ENCODE data around the gene DDX19B.
"Not testable (repeated sequence)": the region's sequence is repeated elsewhere in the genome, so short reads cannot be mapped to it uniquely, and the experiment has no call there.

The DDX19B gene

GRCh38 chr16:70364399-70364798 lies 65.4 kb downstream of the DDX19B start:
- DNase-seq: no peak

- DNase-seq: not testable (repeated sequence)
Measured at GRCh38 chr16:70370145-70370544, 71.2 kb downstream of the DDX19B start.

GRCh38 chr16:70370924-70371323 lies 71.9 kb downstream of the DDX19B start:
- DNase-seq: no peak

- no peak for DNase-seq
Measured at GRCh38 chr16:70372921-70373728, 74.1 kb downstream of the DDX19B start.

DNA sequence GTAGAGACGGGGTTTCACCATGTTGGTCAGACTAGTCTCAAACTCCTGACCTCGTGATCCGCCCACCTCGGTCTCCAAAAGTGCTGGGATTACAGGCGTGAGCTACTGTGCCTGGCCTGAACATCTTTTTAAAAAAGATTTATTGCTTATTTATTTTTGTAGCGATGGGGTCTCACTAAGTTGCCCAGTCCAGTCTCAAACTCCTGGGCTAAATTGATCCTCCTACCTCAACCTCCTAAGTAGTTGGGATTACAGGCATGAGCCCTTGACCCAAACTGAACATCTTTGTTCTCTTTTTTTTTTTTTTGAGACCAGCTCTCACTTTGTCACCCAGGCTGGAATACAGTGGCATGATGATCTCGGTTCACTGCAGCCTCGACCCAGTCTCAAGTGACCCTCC lies 75.2 kb downstream of the DDX19B start:
- no peak for DNase-seq

GRCh38 chr16:70375636-70376611 lies 76.9 kb downstream of the DDX19B start:
- DNase-seq: peak in 1 of 2 donors; percentile 41

DNA sequence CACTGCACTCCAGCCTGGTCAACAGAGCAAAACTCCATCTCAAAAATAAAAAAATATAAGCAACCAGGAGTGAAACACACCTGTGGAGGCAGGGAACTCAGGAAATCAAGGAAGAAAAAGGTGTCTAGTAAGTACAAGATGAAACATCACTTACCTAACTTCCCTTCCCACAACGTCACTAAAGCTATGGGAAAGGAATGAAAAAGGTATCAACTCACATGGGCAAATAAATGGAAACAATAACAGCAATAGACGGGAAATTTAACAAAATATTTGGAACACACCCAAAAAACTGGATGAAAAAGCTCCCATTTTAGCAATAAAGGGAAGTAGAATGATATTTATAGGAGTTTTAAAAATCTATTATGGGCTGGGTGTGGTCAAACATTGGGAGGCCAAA lies 78.8 kb downstream of the DDX19B start:
- no peak for DNase-seq

GRCh38 chr16:70378869-70379493 lies 80.0 kb downstream of the DDX19B start:
- no peak for DNase-seq

DNA sequence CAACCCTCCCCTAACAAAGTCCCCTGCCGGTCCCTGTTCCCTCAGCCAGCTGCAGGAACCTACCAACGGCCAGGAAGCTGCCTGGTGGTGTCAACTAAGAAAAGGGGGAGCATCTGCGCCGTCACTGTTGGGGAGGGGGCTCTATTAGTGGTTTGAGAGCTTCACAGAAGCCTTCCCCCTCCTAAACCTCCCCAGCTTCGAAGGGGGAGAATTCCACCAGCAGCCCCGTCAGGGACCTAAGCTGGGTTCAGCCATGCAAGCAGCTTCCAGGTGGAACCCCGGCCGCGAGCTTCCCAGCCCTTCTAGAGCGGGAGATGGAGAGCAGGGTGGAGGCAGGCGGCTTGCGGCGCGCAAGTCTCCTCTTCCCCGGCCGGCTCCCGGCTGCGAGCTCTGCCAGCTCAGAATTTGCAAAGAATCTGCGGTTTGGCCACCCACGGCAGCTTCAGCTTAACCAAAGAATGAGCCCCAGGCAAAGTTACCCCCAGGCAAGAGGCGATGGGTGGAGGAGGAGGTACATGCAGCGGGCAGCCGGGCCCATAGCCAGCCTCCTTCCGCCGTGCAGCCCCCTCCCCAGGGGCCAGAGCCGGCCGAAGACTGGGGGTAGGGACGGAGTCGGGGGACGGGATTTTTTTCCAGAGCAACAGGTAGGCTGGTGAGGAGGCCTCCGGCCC lies 81.4 kb downstream of the DDX19B start:
- DNase-seq: peak in 1 of 2 donors; percentile 27

DNA sequence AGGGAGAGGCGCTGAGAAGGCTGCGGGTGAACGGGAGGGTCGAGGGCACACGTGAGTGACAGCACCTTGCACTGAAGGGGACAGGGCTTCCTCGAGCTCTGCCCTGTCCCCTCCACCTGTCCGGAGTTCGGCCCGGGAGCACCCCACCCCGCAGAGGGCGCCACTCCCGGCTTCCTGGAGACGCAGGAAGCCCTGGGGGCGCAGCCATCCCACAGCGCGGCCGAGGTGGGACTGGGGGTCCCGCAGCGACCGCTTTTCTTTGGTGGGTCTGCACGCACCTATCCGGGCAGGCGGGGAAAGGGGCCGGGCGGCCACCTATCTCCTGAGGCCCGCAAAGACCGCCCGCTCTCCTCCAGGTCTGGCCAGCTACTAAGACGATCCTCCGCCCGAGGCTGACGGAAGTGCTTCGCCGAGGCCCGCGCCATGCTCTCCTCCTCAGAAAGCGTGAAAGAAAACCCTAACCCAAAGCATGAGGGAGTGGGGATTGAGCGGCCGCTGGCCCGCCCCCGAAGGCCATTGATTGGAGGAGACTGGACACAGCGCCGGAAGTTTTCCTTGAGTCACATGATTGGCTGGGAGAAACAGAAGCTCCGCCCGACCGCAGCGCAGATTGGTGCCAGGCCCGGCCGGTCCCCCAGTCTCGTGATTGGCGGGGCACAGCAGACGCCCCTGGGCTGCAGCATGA lies 82.1 kb downstream of the DDX19B start:
- DNase-seq: peak; percentile 98

DNA sequence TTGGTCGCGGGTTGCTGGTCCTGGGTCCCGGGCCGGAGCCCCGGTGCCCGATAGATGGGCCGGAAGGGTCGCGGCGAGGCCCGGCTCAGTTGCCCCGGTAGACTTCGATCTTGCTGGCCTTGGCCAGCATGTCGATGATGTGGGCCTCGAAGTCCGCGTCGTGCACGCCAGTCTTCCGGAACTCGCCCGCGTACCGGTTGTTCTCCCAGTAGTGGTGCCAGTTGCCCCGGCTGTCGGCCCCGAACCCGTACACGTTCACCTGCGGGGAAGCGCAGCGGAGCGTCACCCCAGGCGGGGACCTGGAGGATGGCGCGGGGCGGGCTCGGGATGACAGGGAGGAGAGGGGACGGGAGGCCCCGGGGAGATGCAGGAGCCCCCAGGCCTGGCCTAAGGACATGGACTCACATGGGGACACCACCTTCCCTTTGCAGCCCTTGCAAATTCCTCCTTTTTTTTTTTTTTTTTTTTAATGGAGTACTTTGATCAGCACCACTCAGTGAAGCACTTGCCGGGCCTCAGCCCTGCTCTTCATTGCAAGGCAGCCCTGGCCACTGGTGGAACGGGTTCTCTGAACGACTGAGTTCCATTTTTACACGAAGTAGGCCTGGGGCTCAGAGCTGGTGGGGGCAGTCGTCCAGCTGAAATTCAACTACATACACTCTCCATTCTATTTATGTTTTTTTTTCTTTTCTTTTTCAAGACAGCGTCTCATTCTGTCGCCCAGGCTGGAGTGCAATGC lies 82.8 kb downstream of the DDX19B start:
- DNase-seq: no peak

DNA sequence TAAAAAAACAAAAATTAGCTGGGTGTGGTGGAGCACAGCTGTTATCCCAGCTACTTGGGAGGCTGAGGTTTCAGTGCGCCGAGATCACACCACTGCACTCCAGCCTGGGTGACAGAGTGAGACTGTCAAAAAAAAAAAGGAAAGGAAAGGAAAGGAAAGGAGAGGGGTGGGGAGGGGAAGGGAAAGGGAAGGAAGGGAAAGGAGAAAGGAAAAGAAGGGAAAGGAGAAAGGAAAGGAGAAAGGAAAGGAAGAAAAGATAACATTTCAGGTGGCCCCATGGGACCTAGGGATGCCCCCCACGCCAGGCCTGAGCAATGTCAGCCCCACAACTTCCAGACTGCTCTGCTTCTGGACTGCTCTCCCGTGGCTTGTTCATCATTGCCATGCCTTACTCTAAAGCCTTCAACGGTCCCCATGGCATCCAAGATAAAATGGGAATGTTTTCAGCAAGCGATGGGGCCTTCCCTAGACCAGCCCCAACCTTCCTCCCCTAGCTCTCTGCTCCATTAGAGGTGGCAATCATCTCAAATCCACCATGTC lies 84.5 kb downstream of the DDX19B start:
- DNase-seq: no peak

Data from hippocampal formation (tissue), 2 donors.